K562 (cell line): Measurements from ENCODE around the gene CASKIN1. TPM values are rescaled to one million over a fixed set of nuclear protein-coding genes. Genes with fewer than 3 reads are reported as not detected.

Experiments used
- ADNP ChIP-seq: fragments of 200-800 bp; sonication (Bioruptor generic); IDR thresholded peaks from 2 replicates; pipeline ENCODE4 v1.6.1; 2016; ENCODE audit warnings: missing genetic modification characterization, missing compliant biosample characterization
- CHAMP1 ChIP-seq: fragments of 450-650 bp; IDR thresholded peaks from 2 replicates; pipeline ENCODE4 v1.6.1; 2016; ENCODE audit warnings: mild to moderate bottlenecking
- ESRRB ChIP-seq: fragments of 250-450 bp; sonication (Bioruptor Pico); IDR thresholded peaks from 2 replicates; pipeline ENCODE4 v1.5.0; 2020; ENCODE audit warnings: mild to moderate bottlenecking, moderate library complexity, borderline replicate concordance
- ETS2 ChIP-seq: IDR thresholded peaks from 2 replicates; pipeline ENCODE4 v1.6.1; 2016; ENCODE audit warnings: borderline replicate concordance, missing genetic modification characterization, mild to moderate bottlenecking, moderate library complexity, missing compliant biosample characterization; ENCODE audit not compliant: poor library complexity, severe bottlenecking
- KAT8 ChIP-seq: fragments of 450-650 bp; IDR thresholded peaks from 2 replicates; pipeline ENCODE4 v1.6.1; 2016; ENCODE audit warnings: low read depth, mild to moderate bottlenecking
- L3MBTL2 ChIP-seq: fragments of 450-650 bp; IDR thresholded peaks from 2 replicates; pipeline ENCODE4 v1.6.1; 2016; ENCODE audit warnings: mild to moderate bottlenecking, moderate library complexity
- LARP7 ChIP-seq: fragments of 450-650 bp; IDR thresholded peaks from 2 replicates; pipeline ENCODE4 v1.6.1; 2016
- NFXL1 ChIP-seq: fragments of 450-650 bp; formaldehyde crosslinking; IDR thresholded peaks from 2 replicates; pipeline ENCODE4 v1.4.0; 2021; ENCODE audit warnings: mild to moderate bottlenecking
- STAG1 ChIP-seq: sonication (generic); formaldehyde crosslinking; IDR thresholded peaks from 2 replicates; pipeline ENCODE4 v1.5.0; 2020; ENCODE audit warnings: missing genetic modification reagents, borderline replicate concordance
- YY1 ChIP-seq, 3 experiments: IDR thresholded peaks; 2 replicates each; pipeline ENCODE4 v1.6.1; 2011; ENCODE audit warnings: low read length in 2 of 3, mild to moderate bottlenecking in 2 of 3, moderate library complexity in 2 of 3, borderline replicate concordance in 1 of 3, control low read depth in 1 of 3, low read depth in 1 of 3; ENCODE audit not compliant: insufficient read depth in 3 of 3, insufficient replicate concordance in 2 of 3, control insufficient read depth in 1 of 3, insufficient read length in 1 of 3; ENCODE audit errors: extremely low read depth in 1 of 3
- ZNF274 ChIP-seq: IDR thresholded peaks from 2 replicates; pipeline ENCODE4 v1.6.1; 2011; ENCODE audit warnings: low read depth, mild to moderate bottlenecking, low read length, moderate library complexity, borderline replicate concordance
- ZNF280A ChIP-seq: fragments of 450-650 bp; IDR thresholded peaks from 2 replicates; pipeline ENCODE4 v1.6.1; 2018; ENCODE audit warnings: mild to moderate bottlenecking, low read depth; ENCODE audit not compliant: partially characterized antibody
- ZNF830 ChIP-seq: fragments of 250-450 bp; sonication (Bioruptor Pico); IDR thresholded peaks from 2 replicates; pipeline ENCODE4 v1.5.0; 2021; ENCODE audit warnings: mild to moderate bottlenecking
- polyA plus RNA-seq, 8 experiments: library from polyadenylated mRNA; depleted of rRNA in 4 of 8; stranded (reverse) in 5 of 8; unstranded in 3 of 8; fragments of >200 nt; fragmentation: Nextera tagmentation in 2 of 8; fragmentation: Illumina TruSeq in 1 of 8; extraction: Ambion mirVana in 2 of 8; extraction: Trizol in 1 of 8; gene quantifications; 2 replicates each; pipeline versions ENCODE4 v1.2.1 to v1.2.3, GENCODE V29; 2011 to 2014; ENCODE audit warnings: inconsistent platforms in 1 of 8, missing spikeins in 1 of 8
- total RNA-seq, 7 experiments: library from RNA; depleted of rRNA in 6 of 7; stranded (reverse); fragments of >200 nt in 6 of 7; fragmentation: Illumina TruSeq in 2 of 7; extraction: Trizol in 2 of 7; gene quantifications; 2 replicates each; pipeline versions ENCODE4 v1.2.1 to v1.2.3, GENCODE V29; 2011 to 2021; ENCODE audit warnings: low replicate concordance in 1 of 7
- TF ChIP-seq, protein P1 (sequence below), 2 experiments: fragments of 150-350 bp in 1 of 2; IDR thresholded peaks; 2 replicates each; pipeline ENCODE4 v1.6.1; 2012 to 2016; ENCODE audit warnings: low read depth in 2 of 2, low read length in 2 of 2, mild to moderate bottlenecking in 1 of 2, moderate library complexity in 1 of 2
- TF ChIP-seq, protein P2 (sequence below): sonication (generic); formaldehyde crosslinking; IDR thresholded peaks from 2 replicates; pipeline ENCODE4 v1.8.1; 2023; ENCODE audit warnings: mild to moderate bottlenecking, missing genetic modification reagents, moderate library complexity
- TF ChIP-seq, protein P3 (sequence below): sonication (generic); formaldehyde crosslinking; IDR thresholded peaks from 2 replicates; pipeline ENCODE4 v1.8.0; 2022; ENCODE audit warnings: missing genetic modification reagents, mild to moderate bottlenecking, borderline replicate concordance

Gene CASKIN1
- total and polyA plus RNA-seq, 9 of the 15 experiments (the other 6 are each of a cell fraction or from before 2014, with no cell fraction given): 0.15 to 4.5 (median 1.5) TPM; not detected in 2

- TF ChIP-seq, protein P1, sequence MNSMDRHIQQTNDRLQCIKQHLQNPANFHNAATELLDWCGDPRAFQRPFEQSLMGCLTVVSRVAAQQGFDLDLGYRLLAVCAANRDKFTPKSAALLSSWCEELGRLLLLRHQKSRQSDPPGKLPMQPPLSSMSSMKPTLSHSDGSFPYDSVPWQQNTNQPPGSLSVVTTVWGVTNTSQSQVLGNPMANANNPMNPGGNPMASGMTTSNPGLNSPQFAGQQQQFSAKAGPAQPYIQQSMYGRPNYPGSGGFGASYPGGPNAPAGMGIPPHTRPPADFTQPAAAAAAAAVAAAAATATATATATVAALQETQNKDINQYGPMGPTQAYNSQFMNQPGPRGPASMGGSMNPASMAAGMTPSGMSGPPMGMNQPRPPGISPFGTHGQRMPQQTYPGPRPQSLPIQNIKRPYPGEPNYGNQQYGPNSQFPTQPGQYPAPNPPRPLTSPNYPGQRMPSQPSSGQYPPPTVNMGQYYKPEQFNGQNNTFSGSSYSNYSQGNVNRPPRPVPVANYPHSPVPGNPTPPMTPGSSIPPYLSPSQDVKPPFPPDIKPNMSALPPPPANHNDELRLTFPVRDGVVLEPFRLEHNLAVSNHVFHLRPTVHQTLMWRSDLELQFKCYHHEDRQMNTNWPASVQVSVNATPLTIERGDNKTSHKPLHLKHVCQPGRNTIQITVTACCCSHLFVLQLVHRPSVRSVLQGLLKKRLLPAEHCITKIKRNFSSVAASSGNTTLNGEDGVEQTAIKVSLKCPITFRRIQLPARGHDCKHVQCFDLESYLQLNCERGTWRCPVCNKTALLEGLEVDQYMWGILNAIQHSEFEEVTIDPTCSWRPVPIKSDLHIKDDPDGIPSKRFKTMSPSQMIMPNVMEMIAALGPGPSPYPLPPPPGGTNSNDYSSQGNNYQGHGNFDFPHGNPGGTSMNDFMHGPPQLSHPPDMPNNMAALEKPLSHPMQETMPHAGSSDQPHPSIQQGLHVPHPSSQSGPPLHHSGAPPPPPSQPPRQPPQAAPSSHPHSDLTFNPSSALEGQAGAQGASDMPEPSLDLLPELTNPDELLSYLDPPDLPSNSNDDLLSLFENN (IDR thresholded peaks at IDR 0.05; ENCODE audit: low read depth in 2 of 2, low read length in 2 of 2): no peak
- TF ChIP-seq L3MBTL2: no peak
- no peak for TF ChIP-seq ZNF280A
- TF ChIP-seq, protein P2, sequence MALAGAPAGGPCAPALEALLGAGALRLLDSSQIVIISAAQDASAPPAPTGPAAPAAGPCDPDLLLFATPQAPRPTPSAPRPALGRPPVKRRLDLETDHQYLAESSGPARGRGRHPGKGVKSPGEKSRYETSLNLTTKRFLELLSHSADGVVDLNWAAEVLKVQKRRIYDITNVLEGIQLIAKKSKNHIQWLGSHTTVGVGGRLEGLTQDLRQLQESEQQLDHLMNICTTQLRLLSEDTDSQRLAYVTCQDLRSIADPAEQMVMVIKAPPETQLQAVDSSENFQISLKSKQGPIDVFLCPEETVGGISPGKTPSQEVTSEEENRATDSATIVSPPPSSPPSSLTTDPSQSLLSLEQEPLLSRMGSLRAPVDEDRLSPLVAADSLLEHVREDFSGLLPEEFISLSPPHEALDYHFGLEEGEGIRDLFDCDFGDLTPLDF: no peak
- TF ChIP-seq, protein P3, sequence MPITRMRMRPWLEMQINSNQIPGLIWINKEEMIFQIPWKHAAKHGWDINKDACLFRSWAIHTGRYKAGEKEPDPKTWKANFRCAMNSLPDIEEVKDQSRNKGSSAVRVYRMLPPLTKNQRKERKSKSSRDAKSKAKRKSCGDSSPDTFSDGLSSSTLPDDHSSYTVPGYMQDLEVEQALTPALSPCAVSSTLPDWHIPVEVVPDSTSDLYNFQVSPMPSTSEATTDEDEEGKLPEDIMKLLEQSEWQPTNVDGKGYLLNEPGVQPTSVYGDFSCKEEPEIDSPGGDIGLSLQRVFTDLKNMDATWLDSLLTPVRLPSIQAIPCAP (CRISPR knock-in tag): no peak
- TF ChIP-seq ETS2 (tag): no peak
- no peak for TF ChIP-seq CHAMP1
- TF ChIP-seq LARP7: no peak
- no peak for TF ChIP-seq KAT8
- TF ChIP-seq ZNF274: no peak
- TF ChIP-seq YY1 (IDR thresholded peaks at IDR 0.05; ENCODE audit: borderline replicate concordance in 1 of 3, control insufficient read depth in 1 of 3, extremely low read depth in 1 of 3, insufficient read depth in 3 of 3, insufficient read length in 1 of 3, insufficient replicate concordance in 2 of 3, low read depth in 1 of 3, low read length in 2 of 3): no peak
- no peak for TF ChIP-seq NFXL1 (CRISPR knock-in tag)
- no peak for TF ChIP-seq ZNF830 (CRISPR knock-in tag)
- peak; percentile 48; the same call in 1 of the 2 replicates for TF ChIP-seq ADNP (tag)
- TF ChIP-seq ESRRB (CRISPR knock-in tag): no peak
- peak; percentile 83; the same call in 1 of the 2 replicates for TF ChIP-seq STAG1
Measured at GRCh38 chr16:2194852-2195321, 1.5 kb downstream of the CASKIN1 start (continued).
